GM12865 (cell line): ENCODE measurements around the gene TRMT10C.
"Not testable (repeated sequence)": the region's sequence is repeated elsewhere in the genome, so short reads cannot be mapped to it uniquely, and the experiment has no call there.

Experiments used
- DNase-seq: peaks from one replicate; pipeline ENCODE4 v3.0.0; 2010; ENCODE audit warnings: low read depth
- H3K4me3 ChIP-seq: 2 replicates; pipeline ENCODE4 v1.5.1; 2011; ENCODE audit warnings: mild to moderate bottlenecking, low read depth, low read length, control low read depth
- TF ChIP-seq, protein P1 (sequence below): IDR thresholded peaks from 2 replicates; pipeline ENCODE4 v1.5.1; 2011; ENCODE audit warnings: low read length, control low read depth, low read depth, inconsistent platforms; ENCODE audit not compliant: insufficient read depth; ENCODE audit errors: missing control alignments

Gene TRMT10C

DNA sequence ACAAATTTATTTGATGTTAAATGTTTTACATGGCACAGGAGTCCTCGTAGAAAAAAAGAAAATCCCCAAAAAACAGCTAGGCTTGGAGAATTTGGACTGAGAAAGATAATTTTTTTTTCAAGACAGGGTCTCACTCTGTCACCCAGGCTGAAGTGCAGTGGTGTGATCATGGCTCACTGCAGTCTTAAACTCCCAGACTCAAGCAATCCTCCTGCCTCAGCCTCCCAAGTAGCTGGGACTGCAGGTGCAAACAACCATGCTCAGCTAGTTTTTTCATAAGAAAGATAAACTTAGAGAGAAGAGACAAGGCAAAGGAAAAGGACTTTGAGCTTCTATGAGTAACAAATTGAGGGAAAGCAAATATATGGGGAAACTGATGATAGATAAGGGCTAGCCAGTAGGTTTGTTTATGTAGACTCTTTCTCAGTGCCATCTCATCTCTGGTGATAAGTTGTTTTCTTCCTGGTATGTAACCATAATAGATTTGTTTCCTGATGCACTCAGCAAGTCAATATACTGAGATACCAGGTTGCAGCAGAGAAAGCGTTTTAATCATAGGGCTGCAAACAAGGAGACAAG is 13.1 kb upstream of the TRMT10C start:
- DNase-seq = no peak
- TF ChIP-seq, protein P1, sequence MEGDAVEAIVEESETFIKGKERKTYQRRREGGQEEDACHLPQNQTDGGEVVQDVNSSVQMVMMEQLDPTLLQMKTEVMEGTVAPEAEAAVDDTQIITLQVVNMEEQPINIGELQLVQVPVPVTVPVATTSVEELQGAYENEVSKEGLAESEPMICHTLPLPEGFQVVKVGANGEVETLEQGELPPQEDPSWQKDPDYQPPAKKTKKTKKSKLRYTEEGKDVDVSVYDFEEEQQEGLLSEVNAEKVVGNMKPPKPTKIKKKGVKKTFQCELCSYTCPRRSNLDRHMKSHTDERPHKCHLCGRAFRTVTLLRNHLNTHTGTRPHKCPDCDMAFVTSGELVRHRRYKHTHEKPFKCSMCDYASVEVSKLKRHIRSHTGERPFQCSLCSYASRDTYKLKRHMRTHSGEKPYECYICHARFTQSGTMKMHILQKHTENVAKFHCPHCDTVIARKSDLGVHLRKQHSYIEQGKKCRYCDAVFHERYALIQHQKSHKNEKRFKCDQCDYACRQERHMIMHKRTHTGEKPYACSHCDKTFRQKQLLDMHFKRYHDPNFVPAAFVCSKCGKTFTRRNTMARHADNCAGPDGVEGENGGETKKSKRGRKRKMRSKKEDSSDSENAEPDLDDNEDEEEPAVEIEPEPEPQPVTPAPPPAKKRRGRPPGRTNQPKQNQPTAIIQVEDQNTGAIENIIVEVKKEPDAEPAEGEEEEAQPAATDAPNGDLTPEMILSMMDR = no peak
- no peak overlapping the region for H3K4me3 ChIP-seq

GRCh38 chr3:101549473-101549872 is 12.2 kb upstream of the TRMT10C start:
- no peak overlapping the region for H3K4me3 ChIP-seq
- TF ChIP-seq, protein P1 = no peak
- DNase-seq = no peak

- H3K4me3 ChIP-seq, DNase-seq: not testable (repeated sequence)
Measured at GRCh38 chr3:101551359-101552081, 10.1 kb upstream of the TRMT10C start.

GRCh38 chr3:101553381-101553780 is 8.3 kb upstream of the TRMT10C start:
- H3K4me3 ChIP-seq, DNase-seq: not testable (repeated sequence)

DNA sequence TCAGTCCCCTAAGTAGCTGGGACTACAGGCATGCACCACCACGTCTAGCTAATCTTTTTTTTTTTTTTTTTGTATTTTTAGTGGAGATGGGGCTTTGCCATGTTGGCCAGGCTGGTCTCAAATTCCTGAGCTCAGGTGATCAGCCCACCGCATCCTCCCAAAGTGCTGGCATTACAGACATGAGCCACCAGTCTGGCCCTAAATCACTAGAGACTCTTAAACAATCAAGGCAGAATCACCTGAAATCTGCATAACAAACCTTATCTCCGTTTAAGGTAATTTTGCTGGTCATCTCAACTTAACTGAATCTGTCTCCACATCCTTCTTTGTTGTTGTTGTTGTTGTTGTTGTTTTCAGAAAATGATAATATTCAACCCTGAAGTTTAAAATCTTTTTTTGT is 5.6 kb upstream of the TRMT10C start:
- DNase-seq = no peak
- no peak overlapping the region for H3K4me3 ChIP-seq
- TF ChIP-seq, protein P1 = no peak

DNA sequence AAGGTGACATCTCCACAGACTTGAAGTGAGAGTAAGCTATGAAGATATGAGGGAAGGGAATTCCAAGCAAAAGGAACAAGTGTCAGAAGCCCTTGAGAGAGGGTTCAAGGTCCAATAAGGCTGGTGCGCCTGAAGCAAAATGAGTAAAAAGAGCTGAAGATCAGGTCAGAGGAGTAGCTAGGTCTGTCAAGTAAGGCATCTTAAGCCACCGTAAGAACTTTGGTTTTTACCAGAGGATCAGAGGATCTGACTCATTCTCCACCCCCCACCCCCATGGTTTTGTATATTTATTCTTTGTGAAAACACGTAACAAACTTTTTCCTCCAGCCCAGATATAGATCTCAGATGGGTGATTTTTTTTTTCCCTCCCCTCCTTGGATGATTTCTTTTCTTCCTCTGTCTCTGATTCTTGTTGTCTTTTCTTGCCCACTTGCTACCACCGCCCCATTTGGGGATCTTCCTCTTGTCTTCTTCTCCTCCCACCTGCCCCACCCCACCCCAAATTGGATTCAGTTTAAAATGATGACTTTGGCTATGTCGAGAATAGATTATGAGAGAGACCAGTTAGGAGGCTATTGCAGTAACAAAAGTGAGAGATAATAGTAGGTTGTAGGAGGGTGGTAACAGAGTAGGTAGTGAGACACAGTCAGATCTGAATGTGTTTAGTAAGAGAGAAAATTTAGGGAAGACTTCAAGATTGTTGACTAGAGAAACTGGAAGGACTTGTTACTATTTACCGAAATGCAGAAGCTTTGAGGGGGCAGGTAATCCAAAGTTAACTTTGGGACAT is 6.1 kb downstream of the TRMT10C start:
- H3K4me3 ChIP-seq = no peak overlapping the region
- no peak for DNase-seq
- TF ChIP-seq, protein P1 = no peak

DNA sequence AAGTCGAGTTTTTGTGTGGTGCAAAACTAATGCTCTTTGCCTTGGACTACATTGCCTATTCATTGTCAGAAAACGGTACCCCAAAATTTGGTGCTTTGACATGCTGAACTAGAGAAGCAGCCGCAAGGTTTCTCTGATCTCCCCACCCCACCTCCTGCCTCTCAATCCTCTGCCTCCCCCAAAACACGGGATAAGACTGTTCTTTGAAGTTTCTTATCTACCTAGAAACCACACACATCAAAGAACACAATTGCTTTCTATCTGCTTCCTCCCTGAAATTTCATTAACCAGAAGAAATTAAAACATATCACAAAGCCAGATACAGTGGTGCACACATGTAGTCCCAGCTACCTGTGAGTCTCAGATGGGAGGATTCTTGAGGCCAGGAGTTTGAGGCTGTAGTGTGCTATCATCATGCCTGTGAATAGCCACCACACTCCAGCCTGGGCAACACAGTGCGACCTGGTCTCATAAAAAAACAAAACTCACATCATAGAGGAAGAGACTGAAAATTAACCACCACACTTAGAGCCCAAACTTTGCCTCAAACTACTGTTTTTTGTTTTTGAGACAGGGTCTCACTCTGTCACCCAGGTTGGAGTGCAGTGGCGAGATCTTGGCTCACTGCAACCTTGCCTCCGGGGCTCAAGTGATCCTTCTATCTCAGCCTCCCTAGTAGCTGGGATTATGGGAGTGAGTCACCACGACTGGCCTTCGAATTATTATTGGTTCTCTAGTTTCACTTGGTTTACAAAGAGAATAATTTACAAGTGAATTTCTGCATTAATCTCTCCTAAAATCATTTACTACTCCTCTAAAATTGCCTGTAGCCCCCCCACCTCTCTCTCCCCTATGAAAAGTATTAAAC is 9.6 kb downstream of the TRMT10C start:
- no peak for DNase-seq
- H3K4me3 ChIP-seq = no peak overlapping the region
- TF ChIP-seq, protein P1 = no peak
